Activated CD8-positive, alpha-beta memory T cell treated with anti-CD3 and anti-CD28 coated beads, Interleukin-2, amount 50 U/mL, for 24 hours (primary cell): ENCODE results near the gene AGAP2.
"Not testable (repeated sequence)": the region's sequence is repeated elsewhere in the genome, so short reads cannot be mapped to it uniquely, and the experiment has no call there.

Experiments
- DNase-seq: peaks from one replicate; pipeline ENCODE4 v3.0.0-alpha.2; 2020; ENCODE audit errors: extremely low read depth

AGAP2 gene

DNA sequence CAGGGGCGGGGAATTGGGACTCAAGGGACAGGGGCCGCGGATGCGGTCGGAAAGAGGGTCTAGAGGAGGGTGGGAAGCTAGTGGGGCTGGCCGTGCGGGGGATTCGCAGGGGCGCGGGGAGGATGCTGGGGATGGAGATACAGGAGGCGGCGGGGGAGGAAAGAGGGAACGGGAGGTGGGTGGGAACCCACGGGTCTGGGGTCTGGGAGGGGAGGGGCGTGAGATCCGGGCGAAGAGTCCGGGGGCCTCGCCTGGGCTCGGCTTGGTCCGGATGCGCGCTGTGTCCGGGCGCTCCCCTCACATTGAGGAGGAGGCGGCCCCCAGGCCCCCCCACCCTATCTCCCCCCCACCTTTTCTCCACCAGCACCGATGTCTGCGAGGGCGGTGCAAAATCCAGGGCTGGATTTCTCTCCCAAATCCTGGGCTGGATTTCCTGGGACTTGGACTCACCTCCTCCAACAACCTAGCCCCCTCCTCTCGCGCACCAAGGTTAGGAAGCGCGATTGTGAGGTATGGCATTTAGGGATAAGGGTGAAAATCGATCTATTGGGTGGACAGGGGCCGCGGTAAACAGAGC lies at the start of gene AGAP2:
TSS of gene AGAP2 (minus strand) at position 82 of the 577 bp plus-strand sequence. CDS start 496 bp downstream, outside the sequence.
- DNase-seq, result no peak

DNA sequence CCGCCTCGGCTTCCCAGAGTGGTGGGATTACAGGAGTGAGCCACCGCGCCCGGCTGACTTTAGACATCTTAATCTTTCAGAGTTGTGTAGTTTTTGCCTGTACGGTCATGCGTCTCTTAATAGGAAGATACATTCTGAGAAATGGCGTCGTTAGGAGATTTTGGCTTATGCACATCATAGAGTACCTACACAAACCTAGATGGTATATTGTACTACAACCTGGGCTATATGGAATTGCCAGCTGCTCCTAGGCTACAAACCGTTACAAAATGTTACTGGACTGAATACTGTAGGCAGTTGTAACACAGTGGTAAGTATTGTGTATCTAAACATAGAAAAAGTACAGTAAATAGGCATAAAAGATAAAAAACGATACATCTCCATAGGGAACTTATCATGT lies 45.3 kb upstream of the AGAP2 start:
- no peak for DNase-seq

- no peak for DNase-seq
These were observed 44.9 kb upstream of the AGAP2 start for GRCh38 chr12:57783466-57783801.

DNA sequence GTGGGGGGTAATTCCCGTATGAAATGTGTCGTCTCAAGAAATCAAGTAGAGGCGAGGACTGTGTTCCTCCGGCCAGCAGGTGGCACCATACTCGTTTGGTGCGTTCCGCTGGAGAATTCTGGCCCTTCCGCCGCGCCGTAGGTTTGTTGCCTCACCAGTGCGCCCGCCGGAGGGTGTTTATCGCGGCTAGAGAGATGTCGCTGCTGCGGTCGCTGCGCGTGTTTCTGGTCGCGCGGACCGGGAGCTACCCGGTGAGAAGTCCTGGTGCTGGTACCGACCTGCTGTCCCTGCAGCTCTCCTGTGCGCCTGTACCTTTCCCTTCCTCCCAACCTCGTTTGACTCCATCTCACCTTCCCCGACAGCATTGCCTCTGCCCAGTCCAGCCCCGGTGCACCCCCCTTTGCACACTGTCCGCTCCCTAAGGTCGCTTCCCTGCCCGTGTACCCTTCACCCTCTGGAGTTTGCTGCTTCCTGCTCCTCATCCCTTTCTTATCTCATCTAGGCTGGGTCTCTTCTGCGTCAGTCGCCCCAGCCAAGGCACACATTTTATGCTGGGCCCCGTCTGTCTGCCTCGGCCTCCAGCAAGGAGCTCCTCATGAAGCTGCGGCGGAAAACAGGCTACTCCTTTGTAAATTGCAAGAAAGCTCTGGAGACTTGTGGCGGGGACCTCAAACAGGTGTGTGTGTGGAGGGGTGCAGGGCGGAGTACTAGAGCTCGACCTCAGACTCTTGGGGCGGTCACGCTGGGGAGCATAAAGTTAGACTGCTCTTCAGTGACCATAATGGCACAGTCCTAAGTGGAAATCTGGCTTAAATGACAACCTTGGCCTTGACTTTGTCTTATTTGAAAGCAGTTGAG lies 44.3 kb upstream of the AGAP2 start, which contains the start of gene TSFM:
TSS of gene TSFM (plus strand) at position 180 of the 858 bp plus-strand sequence. CDS start at position 195, 15 bp downstream.
- DNase-seq, result peak; percentile 96

- DNase-seq, result no peak
These were observed 43.7 kb upstream of the AGAP2 start for GRCh38 chr12:57782243-57782607.

GRCh38 chr12:57781801-57782200 lies 43.3 kb upstream of the AGAP2 start:
- no peak for DNase-seq

- no peak for DNase-seq
These were observed 42.7 kb upstream of the AGAP2 start for GRCh38 chr12:57781244-57781643.

- DNase-seq, result no peak
These were observed 41.8 kb upstream of the AGAP2 start for GRCh38 chr12:57780284-57780897.

GRCh38 chr12:57779736-57780135 lies 41.2 kb upstream of the AGAP2 start:
- no peak for DNase-seq

GRCh38 chr12:57777911-57778310 lies 39.4 kb upstream of the AGAP2 start:
- no peak for DNase-seq

DNA sequence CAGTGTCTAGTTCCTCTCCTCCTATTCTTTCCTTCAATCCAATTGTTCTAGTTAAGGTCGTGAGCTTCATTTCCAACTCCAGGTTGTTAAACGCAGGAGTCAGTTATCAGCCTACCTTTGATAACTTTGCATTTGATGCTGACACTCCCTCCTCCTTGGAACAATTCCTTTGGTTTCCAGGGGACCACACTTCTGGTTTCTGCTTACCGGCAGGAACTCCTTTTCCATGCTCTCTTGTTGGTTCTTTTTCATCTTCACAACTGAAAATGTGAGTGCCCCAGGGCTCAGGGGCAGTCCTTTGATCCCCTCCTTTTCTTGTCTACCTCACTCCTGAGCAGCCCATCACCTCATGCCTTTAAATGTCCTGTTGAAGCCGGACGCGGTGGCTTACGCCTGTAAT lies 38.8 kb upstream of the AGAP2 start:
- no peak for DNase-seq

GRCh38 chr12:57776247-57776587 lies 37.7 kb upstream of the AGAP2 start:
- no peak for DNase-seq

GRCh38 chr12:57775563-57776246 lies 37.2 kb upstream of the AGAP2 start:
- DNase-seq, result no peak

- DNase-seq, result no peak
These were observed 36.5 kb upstream of the AGAP2 start for GRCh38 chr12:57775044-57775443.

- not testable (repeated sequence) for DNase-seq
These were observed 36.1 kb upstream of the AGAP2 start for GRCh38 chr12:57774634-57775033.

DNA sequence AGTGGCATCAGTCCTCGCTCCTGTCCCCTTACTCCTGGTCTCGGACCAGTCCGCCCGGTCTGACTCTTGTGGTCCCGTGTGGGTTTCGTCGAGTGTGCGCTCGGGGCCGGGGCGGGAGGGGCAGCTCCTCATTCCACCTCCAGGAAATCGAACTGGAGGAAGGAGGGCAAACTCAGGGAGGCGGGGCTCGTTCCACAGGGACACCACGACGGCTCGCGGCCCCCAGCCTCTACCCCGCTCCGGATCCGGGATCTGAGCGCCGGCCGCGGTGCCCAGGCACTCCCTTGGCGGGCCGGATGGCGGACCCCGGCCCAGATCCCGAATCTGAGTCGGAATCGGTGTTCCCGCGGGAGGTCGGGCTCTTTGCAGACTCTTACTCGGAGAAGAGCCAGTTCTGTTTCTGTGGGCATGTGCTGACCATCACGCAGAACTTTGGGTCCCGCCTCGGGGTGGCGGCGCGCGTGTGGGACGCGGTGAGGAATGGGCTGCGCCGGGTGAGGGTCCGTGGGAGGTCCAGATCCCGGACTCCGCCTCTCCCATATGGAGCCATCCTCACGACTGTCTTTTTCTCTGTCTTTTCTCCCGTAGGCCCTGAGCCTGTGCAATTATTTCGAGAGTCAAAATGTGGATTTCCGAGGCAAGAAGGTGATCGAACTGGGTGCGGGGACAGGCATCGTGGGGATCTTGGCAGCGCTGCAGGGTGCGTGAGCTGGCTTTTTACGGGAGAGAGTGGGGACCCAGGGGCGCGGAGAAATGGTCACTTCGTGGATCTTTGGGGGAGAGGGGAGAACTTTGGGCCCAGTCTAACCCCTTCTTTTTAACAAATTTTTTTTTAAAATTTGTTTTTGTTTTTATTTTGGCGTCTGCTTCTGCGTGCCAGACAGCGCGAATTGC lies 34.1 kb upstream of the AGAP2 start, which contains the start of gene EEF1AKMT3:
TSS of gene EEF1AKMT3 (plus strand) at position 186 of the 894 bp plus-strand sequence. CDS start at position 297, 111 bp downstream.
- DNase-seq, result no peak

DNA sequence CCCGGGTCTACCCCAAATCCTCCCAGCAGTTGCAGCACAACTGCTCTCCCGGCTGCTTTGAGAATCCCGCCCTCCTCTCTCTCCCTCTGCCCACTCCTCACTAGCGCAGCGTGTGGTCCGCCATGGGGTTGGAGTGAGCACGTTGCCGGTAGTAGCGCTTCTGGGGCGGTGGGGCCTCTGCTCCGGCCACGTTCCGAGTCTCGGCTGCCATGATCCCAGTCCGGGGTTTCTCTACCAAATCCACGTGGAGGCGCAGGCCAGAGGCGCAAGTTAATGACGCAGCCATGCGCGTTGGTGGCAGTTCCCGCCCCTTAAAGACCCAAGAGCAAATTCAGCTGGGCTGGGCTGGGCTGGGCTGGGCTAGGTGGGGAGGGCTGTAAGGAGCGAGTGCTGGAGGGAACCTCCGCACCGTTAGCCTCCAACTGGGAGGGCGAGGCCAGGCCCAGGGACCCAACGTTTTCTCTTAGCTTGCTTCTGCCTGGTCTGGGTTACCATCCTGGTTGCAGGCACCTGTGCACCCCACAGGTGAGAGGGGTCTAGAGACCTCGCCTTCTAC lies 33.4 kb upstream of the AGAP2 start, which contains the start of gene METTL1:
TSS of gene METTL1 (minus strand) at position 233 of the 556 bp plus-strand sequence. CDS start at position 211, 22 bp downstream.
- peak; percentile 85 for DNase-seq

DNA sequence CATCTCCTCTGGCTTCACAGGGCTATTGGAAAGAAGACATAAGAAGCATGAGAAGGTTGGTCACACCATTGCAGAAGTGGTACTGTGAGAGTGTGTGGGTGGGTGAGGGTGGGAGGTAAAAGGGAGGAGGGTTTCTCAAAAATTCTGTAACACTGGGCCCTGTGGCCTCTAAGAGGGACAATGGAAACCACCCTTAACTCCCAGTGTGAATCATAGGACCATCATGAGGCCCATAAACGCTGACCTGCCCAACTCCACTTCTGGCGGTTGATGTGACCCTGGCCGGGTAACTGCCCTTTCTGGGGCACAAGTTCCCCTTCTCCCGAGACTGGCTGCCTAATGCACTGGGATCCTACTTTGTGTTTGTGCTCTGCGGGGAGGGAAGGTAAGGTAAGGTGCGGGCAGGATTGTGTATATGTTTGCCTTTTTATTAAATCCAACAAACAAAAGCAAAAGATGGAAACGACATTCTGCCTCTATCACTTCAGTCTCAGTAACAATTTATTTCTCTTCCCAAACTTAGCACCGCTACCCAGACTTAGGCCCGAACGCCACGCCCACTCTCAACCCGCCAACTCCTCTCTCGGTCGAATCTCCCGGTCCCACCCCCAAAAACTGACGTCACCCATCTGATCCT lies 32.8 kb upstream of the AGAP2 start:
- peak; percentile 80 for DNase-seq

GRCh38 chr12:57770734-57771133 lies 32.2 kb upstream of the AGAP2 start:
- no peak for DNase-seq

DNA sequence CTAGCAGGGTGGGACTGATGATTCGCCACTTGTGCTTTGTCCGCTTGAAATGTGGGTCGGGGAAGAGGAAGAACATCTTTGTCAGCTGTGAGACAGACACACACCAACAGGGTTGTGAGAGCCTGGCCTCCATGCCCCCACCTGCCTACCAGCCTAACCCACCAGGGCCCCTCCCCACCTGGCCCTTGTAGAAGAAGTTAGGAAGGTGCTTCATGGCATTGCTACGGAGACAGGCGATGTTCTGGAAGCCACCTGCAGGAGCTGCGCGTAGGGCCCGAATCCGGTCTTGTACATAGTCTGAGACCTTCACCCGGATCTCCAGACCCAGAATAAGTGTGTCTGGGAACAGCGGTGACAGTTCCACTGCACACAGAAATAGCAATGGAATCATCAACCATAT lies 31.1 kb upstream of the AGAP2 start:
- no peak for DNase-seq
